GM12873 (cell line): ENCODE measurements around the gene NUCB1.
A peak's percentile ranks its signal among the peaks of the same experiment; 100 is the strongest.

ENCODE experiments used
- TF ChIP-seq, protein P1 (sequence below): IDR thresholded peaks from 2 replicates; pipeline ENCODE4 v1.5.1; 2012; ENCODE audit warnings: low read depth, mild to moderate bottlenecking, moderate library complexity, low read length, control low read depth; ENCODE audit not compliant: insufficient read depth; ENCODE audit errors: missing control alignments

The NUCB1 gene

DNA sequence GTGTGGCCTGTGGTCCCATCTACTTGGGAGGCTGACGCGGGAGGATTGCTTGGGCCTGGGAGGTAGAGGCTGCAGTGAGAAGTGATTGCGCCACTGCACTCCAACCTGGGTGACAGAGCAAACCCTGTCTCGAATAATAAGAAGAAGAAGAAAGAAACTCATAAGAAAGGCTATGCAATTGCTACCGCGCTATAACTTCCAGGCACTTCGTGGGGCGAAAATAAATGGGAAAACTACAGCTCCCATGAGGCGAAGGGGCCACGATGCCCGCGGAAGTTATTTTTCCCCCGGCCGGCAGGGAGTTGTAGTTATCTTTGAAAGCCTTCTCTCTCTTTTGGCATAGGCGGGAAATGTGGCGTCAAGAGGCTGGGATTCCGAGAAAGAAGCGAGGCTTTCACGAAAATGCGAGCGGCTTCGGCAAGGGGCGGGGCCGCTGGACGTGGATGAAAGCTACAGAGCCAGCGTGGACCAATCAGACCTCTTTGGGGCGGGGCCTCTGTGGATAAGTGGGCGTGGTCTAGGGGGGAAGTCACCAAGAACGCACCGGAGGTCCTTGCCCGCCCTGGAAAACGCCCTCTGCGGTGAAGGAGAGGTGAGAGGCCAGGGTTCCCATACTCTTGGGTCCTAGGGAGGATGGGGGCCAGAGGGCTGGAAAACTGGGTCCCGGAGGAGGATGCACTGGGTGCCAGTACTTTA is at the start of gene NUCB1:
NUCB1 (plus strand) TSS at position 532 of the 696 bp plus-strand sequence. CDS start 485 bp downstream, outside the sequence.
- TF ChIP-seq, protein P1, sequence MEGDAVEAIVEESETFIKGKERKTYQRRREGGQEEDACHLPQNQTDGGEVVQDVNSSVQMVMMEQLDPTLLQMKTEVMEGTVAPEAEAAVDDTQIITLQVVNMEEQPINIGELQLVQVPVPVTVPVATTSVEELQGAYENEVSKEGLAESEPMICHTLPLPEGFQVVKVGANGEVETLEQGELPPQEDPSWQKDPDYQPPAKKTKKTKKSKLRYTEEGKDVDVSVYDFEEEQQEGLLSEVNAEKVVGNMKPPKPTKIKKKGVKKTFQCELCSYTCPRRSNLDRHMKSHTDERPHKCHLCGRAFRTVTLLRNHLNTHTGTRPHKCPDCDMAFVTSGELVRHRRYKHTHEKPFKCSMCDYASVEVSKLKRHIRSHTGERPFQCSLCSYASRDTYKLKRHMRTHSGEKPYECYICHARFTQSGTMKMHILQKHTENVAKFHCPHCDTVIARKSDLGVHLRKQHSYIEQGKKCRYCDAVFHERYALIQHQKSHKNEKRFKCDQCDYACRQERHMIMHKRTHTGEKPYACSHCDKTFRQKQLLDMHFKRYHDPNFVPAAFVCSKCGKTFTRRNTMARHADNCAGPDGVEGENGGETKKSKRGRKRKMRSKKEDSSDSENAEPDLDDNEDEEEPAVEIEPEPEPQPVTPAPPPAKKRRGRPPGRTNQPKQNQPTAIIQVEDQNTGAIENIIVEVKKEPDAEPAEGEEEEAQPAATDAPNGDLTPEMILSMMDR = peak; percentile 1

DNA sequence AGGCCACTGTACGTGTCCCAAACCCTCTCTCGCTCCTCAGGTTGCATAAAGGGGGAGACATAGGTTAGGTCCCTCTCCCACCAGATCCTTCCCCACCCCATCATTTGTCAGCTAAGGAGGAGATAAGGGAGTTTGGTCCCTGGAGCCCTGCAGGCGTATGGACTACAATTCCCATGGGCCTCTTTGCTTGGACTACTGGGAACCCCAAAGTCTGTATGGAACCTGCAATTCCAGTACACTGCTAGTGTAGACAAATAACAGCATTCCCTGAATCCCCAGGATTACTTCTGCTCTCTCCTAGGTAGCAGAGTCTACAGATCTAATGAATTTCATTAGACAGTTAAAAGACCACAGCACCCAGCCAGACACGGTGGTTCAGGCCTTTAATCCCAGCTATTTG is 47.8 kb upstream of the NUCB1 start:
- TF ChIP-seq, protein P1 = no peak

- TF ChIP-seq, protein P1 = no peak
Observed at GRCh38 chr19:48853483-48853882, 46.6 kb upstream of the NUCB1 start.

DNA sequence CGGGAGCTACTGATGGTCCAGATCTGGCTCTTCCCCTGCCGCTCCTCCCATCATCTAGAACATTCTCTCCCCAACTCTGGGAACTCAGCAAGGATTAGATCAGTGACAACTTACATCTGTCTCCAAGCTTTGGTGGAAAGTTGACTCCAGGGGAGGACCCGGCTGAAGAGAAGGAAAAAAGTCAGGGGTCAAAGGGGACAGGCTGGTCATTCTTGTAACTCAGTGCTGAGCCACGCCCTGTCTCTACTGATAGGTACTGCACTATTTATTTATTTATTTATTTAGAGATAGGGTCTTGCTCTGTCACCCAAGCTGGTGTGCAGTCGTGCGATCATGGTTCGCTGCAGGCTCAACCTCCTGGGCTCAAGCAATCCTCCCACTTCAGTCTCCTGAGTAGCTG is 46.0 kb upstream of the NUCB1 start:
- TF ChIP-seq, protein P1 = no peak

GRCh38 chr19:48856921-48857320 is 43.2 kb upstream of the NUCB1 start:
- TF ChIP-seq, protein P1 = no peak

DNA sequence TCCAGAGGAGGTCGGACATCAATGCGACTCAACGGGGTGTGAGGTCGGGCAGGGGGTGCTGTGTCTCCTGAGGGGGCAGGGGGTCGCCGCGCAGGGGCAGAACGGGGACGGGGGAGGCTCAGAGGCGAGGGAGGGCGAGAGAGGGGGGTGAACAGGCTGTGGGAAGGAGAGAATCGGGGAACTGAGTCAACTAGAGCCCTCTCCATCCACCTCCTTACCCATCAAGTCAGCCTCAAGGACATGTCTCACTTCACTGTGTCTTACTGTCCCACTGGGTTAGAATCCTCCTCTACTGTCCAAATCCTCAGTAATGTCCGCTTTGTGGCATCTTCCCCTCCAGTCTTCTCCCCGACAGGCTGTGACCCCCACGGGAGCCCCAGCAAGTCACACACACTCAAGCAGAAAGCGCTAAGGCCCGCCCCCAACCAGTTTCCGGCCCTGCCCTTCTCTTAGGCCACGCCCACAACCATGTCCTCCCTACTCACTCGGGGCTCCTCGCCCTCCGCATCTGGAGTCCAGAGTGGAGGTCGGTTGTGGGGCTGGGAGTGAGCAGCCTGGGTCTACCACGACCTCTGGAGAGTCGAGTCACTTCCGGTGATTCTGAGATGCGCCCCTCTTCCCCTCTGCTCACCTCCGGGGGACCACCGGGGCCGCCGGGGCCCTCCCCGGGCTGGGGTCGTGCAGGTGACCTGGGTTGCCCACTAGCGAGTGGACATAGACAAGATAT is 41.0 kb upstream of the NUCB1 start:
- TF ChIP-seq, protein P1 = no peak

DNA sequence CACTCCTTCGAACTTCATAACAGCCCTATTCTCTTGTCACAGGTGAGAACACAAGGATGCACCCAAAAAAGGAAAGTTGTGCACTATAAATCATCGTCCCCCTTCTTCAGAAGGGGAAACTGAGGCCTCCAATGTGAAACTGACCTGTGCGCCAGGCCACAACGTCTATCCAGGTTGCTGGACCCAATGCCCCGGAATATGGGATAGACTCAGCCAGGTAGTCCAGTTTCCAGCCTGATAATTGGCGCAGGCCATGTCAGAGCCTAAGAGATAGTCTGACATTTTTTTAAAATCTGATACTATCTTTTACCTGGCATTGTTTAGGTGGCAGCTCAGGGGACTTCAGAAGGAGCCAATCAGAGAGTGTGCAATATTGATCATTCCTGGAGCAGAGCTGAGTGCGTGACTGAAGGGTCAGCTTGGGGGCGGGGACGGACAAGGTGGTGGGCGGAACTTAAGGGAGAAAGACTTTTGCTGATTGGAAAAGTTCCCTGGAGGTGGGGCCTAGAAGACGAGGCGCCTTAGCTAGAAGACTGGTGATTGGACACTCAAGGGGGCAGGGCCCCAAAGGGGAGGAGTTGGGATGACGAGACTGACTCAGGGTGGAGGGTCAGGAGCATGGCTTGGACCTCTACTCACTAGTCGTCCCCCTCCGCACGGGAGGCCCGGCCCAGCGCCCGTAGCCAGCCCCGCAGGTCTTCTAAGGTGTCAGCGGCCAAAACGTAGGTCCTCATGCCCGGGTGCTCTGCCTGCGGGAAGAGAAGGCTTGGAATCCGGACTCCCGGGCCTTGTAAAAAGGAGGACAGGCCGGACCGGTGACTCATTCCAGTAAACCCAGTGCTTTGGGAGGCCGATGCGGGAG is 40.2 kb upstream of the NUCB1 start:
- TF ChIP-seq, protein P1 = no peak
